GM18508 (cell line): Measurements from ENCODE around the gene LAMA5.

Experiments
- ATAC-seq: cut with Tn5 transposase; IDR thresholded peaks from one replicate; pipeline ENCODE4 v1.9.1; 2021; ENCODE audit warnings: moderate number of reproducible peaks; ENCODE audit not compliant: insufficient read depth, unreplicated experiment

Gene LAMA5

DNA sequence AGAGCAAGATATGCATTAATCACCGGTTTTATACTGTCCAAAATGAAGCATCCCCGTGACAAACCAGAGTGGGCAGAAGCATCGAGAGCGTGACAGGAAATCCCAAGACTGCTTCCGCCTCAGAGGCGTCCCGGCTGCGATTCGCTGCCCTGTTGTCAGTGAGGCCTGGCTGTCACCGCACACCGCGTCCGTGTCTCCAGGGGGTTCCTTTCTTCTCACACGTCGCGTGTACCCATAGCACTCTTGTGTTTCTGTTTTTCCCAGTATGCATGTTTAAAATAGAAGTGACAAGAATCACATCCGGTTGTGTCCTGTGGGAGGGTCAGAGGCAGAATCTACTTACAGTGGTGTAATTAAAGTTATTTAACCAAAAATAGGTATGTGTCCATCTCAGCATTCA is 72.6 kb downstream of the LAMA5 start:
- ATAC-seq = no peak

- no peak for ATAC-seq
Observed at GRCh38 chr20:62293946-62294345, 73.2 kb downstream of the LAMA5 start.

DNA sequence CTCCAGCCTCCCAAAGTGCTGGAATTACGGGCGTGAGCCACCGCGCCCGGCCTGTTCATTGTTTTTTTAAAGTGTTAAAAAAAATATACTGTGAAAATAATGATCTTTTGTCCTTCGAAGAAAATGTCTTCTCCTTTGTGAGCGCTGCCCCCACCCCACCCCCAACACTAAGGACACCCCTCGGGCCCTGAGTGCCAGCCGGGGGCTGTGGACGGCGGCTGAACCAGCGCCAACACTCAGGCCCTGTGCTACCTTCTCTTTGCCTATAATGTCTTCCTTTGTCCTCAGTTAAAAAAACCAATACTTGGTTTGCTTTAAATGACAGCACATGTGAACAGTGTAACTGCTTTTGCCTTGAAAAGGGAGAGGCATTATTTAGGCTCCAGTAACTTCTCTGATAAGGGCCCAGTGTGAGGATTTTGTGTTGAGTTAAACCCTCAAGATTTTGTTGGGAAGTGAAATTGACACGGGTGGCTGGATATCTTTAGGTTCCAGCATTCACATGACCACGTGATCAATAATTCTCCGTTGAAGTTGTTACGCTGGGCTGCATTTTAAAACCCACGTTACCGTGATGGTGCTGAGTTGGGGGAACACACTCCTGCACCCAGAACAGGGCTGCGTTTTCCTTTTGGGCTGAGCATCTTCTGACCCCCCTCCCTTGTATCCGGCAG is 73.9 kb downstream of the LAMA5 start:
- ATAC-seq = no peak

- no peak for ATAC-seq
Observed at GRCh38 chr20:62292108-62292507, 75.0 kb downstream of the LAMA5 start.

DNA sequence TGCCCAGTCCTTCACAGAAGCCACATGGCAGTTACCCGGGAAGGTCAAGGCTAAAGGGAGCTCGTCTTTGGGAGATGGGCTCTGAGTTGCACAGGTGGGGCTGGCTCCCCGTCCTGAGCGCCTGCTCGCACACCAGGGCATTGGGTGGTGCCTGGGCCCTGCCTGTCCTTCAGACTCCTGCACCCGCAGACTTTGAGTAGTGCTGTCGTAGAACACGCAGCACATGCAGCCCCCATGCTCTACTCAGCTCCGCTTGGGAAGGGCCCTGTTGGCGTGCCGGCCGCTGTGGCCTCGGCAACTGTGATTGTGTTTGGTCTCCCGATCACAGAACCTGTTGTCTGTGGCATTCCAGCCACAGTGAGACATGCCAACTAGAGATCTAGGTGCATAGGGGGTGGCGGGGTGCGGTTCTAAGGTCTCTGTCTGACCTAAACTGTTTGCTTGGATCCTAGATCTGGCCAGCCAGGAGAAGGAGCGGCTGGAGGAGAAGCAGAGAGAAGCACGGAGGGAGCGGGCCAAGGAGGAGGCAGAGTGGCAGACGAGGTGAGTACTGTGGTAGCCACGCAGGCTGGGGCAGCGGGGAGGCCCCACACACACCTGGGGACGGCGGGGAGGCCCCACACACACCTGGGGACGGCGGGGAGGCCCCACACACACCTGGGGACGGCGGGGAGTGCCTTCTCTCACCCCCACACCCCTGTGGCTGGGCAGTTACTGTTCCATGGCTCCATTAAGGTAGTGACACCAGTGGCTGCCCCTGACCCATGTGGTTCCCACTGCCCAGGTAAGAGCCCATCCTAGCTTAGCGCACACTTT is 75.7 kb downstream of the LAMA5 start:
- ATAC-seq = no peak

DNA sequence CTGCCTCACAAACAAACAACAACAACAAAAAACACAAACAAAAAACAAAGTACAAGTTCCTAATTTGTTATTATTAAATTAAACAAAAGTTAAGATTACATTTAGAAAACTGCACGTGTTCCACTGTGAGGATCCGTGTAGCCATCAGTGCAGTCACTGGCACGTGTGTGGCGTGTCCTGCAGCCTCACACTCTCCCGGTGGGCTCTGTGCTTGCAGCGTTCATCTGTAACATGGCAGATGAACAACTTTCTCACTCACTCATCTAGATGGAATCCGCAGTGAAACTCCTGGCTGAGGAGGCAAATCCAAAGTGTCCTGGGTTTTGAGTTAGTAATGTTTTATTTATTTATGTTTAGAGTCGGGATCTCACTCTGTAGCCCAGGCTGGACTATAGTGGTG is 77.2 kb downstream of the LAMA5 start:
- no peak for ATAC-seq

DNA sequence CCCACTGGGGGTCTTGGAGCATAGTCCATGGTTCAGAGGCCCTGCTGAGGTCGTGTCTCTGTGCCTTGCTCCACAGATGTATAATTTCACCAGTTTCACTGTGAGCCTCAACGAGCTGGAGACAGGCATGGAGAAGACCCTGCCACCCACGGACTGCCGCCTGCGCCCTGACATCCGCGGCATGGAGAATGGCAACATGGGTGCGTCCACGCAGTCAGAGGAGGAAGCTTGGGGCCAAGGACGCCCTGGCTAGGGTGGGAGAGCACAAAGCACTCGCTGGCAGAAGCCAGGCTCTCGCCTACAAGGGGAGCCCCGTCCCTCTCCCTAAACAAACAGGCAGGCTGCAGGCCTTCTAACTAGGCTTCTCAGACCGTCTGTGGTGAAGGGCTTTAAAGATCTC is 78.0 kb downstream of the LAMA5 start:
- ATAC-seq = no peak

GRCh38 chr20:62288535-62289105 is 78.5 kb downstream of the LAMA5 start:
- ATAC-seq = no peak

DNA sequence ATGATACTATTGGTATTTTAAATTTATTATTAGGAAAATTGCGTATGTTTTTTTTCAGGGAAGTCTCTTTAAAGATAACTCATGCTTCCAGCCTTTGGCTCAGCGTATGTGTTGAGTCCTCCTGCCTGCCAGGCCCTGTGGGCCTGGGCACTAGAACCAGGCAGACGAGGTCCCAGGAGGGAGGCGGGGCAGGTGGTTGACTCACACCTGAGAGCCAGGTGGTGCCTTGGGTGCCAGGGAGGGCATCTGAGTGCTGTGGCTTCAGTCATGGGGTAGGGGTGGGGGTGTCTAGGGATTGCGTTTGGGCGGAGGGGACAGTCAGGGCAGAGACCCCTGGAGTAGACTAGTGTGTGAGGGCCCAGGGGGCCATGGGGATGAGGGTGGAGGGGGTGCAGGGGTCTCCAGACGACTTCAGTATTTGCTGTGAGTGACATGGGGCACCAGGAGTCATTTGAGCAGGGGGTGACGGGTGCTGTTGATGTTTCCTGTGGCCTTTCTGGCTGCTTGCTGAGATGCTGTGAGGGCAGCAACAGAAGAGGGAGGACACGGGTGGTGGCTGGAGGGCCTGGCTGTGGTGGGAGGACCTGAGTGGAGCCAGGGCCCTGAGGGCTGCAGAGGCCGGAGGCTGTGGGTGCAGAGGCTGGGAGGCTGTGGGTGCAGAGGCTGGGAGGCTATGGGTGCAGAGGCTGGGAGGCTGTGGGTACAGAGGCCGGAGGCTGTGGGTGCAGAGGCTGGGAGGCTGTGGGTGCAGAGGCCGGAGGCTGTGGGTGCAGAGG is 79.2 kb downstream of the LAMA5 start:
- no peak for ATAC-seq

DNA sequence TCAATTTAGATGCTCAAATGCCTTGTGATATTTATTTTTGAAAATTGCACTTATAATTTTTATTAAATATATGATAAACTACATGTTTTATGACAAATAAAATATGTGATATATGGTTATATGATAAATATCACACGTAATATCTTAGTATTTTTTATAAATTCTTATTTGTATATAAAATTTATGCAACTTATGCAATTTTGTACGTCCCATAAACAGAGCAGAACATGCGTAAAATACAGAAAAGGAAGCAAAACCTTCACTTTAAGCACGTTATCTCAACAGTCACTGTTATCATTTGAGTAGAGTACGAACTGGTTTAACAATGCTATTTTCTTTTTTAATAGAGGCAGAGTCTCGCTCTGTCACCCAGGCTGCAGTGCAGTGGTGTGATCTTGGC is 80.0 kb downstream of the LAMA5 start:
- ATAC-seq = no peak

DNA sequence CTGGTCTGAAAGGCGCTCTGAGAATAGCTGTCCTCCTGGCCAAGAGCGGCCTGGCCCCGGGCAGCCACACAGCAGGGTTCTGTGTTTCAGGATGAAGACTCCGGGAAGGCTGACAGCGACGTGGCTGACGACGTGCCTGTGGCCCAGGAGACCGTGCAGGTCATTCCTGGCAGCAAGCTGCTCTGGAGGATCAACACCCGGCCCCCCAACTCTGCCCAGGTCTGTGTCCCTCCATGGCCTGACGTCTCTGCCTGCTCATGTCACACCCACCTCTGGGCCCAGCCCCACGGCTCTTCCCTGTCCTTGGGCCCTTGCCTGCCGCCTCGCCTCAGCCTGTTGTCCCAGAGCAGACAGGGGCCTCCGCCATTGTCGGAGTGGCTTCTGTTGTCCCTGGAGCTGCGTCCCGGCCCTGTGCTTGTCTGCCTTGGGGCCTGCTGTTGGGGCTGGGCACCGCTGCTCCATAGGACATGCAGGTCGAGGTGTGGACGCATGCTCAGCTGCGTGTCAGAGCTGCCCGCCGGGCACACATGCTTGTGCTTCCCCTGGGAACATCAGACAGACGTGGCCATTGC is 80.5 kb downstream of the LAMA5 start:
- ATAC-seq = no peak

DNA sequence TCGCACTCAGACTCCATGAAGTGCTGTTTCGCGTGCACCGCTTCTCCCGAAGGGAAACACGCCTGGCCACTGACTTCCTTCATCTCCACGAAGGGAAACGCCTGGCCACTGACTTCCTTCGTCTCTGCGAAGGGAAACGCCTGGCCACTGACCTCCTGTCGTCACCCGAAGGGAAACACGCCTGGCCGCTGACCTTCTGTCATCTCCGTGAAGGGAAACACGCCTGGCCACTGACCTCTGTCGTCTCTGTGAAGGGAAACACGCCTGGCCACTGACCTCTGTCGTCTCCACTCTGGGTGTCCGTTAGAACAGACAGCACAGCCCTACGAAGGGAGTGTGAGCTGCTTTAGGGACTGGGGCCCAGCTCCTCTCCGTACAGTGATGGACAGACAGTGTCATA is 81.4 kb downstream of the LAMA5 start:
- no peak for ATAC-seq

- no peak for ATAC-seq
Observed at GRCh38 chr20:62285151-62285550, 82.0 kb downstream of the LAMA5 start.

GRCh38 chr20:62284448-62284847 is 82.7 kb downstream of the LAMA5 start:
- ATAC-seq = no peak

- no peak for ATAC-seq
Observed at GRCh38 chr20:62282877-62283503, 84.1 kb downstream of the LAMA5 start.

DNA sequence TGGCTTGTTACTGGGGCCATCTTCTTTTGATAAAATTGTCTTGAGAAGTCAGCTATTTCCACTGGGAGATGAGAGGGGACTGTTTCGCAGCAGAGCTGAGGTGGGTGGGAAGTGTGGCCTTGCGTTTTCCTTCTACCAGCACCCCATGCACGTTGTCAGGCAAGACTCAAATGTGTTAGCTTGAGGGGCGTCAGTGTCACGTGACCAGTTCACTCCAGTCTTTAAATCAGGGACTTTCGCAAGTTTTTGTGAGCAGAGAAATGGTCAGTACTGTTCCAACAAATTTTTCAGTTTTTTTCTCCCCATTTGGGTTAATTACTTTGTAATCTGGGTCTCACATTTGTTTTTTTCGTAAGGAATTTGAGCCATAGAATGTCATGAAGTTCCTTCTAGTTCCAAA is 85.0 kb downstream of the LAMA5 start:
- ATAC-seq = no peak

GRCh38 chr20:62281161-62281933 is 85.8 kb downstream of the LAMA5 start:
- ATAC-seq = no peak

DNA sequence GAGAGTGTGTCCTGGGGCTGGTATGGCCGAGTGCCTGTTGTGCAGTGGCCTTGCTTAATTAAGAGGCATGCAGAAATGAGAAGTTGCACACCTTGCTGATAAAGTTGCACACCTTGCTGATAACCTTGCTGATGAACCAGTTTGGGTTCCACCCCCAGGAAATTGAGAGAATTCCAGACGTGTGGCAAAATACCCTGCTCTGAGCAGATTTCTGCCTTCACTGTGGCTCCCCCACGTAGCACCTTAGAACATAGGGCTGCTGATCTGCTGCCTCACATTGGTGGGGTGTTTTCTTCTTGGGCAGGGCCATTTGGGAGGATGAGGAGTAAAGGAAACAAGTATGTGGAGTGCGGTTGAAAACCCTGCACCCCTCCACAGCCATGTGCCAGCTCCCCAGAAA is 86.8 kb downstream of the LAMA5 start:
- no peak for ATAC-seq

DNA sequence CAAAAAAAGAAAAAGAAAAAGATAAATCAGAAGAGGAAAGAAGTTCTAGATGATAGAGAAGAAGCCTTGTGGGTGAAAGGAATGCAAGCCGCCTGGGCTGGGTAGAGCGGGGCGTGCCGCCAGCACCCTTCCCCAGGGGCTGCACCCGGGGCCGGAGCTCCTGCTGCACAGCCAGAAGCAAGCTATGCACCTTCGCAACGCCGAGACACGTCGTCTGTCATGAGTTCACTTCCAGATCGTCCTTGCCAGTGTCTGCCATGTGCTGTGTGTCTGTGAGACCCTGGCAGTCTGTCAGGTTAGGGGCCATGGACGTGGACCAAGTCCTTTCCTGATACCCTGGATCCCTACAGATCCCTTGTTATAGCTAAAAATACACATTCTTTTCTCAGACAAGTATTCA is 89.9 kb downstream of the LAMA5 start:
- ATAC-seq = no peak
